Measurements from ENCODE around the gene SLC25A42. TPM values are rescaled to one million over a fixed set of nuclear protein-coding genes. Genes with fewer than 3 reads are reported as not detected.

SLC25A42 gene
- total RNA-seq, 1 experiment from 2014 or later: 8.1 TPM

DNA sequence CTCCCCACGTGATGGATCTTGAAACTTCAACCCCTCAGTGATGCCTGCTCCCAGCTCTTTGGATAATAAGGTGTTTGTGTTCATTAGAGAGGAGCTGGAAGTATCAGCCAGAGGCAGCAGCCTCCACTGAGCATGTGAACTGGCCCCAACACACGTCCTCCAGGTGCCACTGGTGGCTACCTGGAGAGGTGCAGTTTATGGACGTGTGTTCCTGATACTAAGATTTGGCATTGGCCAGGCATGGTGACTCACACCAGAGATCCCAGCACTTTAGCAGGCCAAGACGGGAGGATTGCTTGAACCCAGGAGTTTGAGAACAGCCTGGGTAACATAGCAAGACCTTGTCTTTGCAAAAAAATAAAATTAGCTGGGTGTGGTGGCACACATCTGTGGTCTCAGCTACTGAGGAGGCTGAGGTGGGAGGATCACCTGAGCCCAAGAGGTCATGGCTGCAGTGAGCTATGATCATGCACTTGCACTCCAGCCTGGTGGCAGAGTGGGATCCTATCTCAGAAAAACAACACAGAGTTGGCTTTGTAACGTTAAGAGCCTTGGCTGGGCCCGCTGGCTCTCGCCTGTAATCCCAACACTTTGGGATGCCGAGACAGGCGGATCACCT, 34.4 kb downstream of the SLC25A42 start (continued):
- TF ChIP-seq MXD4 (CRISPR knock-in tag; IDR thresholded peaks at IDR 0.05; ENCODE audit: borderline replicate concordance) (no peak), CREM (CRISPR knock-in tag; IDR thresholded peaks at IDR 0.05) (no peak), ARID4B (CRISPR knock-in tag; IDR thresholded peaks at IDR 0.05; ENCODE audit: borderline replicate concordance) (no peak), ZNF512 (CRISPR knock-in tag; IDR thresholded peaks at IDR 0.05; ENCODE audit: borderline replicate concordance) (no peak), ZBTB43 (CRISPR knock-in tag; IDR thresholded peaks at IDR 0.05) (no peak), ZNF263 (CRISPR knock-in tag; IDR thresholded peaks at IDR 0.05; ENCODE audit: low read depth) (no peak), USF1 (CRISPR knock-in tag; IDR thresholded peaks at IDR 0.05) (no peak), HMGA2 (CRISPR knock-in tag; IDR thresholded peaks at IDR 0.05) (no peak)
- TF ChIP-seq, protein P1, sequence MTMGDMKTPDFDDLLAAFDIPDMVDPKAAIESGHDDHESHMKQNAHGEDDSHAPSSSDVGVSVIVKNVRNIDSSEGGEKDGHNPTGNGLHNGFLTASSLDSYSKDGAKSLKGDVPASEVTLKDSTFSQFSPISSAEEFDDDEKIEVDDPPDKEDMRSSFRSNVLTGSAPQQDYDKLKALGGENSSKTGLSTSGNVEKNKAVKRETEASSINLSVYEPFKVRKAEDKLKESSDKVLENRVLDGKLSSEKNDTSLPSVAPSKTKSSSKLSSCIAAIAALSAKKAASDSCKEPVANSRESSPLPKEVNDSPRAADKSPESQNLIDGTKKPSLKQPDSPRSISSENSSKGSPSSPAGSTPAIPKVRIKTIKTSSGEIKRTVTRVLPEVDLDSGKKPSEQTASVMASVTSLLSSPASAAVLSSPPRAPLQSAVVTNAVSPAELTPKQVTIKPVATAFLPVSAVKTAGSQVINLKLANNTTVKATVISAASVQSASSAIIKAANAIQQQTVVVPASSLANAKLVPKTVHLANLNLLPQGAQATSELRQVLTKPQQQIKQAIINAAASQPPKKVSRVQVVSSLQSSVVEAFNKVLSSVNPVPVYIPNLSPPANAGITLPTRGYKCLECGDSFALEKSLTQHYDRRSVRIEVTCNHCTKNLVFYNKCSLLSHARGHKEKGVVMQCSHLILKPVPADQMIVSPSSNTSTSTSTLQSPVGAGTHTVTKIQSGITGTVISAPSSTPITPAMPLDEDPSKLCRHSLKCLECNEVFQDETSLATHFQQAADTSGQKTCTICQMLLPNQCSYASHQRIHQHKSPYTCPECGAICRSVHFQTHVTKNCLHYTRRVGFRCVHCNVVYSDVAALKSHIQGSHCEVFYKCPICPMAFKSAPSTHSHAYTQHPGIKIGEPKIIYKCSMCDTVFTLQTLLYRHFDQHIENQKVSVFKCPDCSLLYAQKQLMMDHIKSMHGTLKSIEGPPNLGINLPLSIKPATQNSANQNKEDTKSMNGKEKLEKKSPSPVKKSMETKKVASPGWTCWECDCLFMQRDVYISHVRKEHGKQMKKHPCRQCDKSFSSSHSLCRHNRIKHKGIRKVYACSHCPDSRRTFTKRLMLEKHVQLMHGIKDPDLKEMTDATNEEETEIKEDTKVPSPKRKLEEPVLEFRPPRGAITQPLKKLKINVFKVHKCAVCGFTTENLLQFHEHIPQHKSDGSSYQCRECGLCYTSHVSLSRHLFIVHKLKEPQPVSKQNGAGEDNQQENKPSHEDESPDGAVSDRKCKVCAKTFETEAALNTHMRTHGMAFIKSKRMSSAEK (CRISPR knock-in tag; IDR thresholded peaks at IDR 0.05; ENCODE audit: borderline replicate concordance): no peak
- TF ChIP-seq, protein P2, sequence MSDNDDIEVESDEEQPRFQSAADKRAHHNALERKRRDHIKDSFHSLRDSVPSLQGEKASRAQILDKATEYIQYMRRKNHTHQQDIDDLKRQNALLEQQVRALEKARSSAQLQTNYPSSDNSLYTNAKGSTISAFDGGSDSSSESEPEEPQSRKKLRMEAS (CRISPR knock-in tag; IDR thresholded peaks at IDR 0.05): no peak
